Measurements from ENCODE around the gene APRT.

The APRT gene

DNA sequence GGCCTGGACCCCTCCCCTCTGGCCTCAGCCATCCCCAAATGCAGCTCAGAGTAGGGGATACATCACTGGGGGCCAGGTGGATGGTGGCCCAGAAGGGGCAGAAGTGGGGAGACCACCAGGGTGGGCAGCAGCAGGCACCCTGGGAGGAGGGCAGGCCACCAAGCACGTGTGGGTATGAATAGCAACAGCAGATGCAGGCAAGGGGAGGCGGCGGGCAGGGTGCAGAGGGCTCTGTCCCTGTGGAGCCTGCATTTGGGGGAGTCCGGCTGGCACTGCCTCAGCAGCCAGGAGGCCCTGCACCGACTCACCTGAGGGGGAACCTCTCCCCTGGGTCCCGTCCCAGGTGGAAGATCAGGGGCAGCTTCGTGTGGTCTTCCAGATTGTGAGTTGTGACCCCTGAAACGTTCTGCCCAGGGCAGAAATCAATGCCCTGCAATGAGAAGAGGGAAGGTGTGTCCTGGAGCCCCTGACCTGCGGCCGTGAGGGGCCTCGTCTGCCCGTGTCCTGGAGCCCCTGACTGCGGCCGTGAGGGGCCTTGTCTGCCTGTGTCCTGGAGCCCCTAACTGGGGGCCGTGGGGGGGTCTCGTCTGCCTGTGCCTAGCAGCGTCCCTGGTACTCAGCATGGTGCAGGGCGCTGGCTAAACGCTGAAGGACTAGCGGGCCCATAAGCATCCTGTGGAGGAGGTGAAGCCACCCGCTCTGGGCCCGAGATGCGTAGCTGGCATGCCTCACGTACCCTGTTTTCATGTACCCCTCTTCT is 10.7 kb upstream of the APRT start:
- no peak for DNase-seq (ENCODE audit: low read depth in 2 of 2)

DNA sequence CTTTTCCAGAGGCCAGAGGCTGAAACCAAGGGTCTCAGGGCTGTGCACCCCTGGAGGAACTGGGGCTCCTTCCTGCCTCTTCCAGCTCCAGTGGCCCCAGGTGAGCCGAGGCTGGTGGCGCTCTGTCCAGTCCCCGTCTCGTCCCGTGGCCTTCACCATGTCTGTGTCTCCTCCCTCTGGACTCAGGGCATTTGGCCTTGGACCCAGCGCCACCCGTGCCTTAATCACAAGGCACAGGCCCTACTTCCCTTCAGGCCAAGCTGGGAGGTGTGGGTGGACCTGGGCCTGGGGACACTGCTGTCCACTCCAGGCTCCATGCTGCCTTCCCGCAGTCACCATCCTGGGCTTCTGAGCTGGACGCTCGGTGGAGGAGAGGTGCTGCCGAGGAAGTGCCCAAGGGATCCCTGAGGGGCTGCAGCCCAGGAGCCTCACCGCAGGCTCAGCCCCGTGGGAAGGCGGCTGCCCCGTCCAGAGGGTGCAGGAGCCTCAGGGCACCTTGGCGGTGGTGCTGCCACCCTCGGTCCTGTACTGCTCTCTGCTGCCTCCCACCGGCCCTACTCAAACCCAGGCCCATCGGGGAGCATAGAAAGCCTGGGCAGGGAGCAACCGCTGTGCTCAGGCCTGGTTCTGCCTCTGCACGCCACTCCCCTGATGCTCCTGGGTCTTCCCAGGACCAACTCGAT is 9.6 kb upstream of the APRT start:
- no peak for DNase-seq (ENCODE audit: low read depth in 2 of 2)

DNA sequence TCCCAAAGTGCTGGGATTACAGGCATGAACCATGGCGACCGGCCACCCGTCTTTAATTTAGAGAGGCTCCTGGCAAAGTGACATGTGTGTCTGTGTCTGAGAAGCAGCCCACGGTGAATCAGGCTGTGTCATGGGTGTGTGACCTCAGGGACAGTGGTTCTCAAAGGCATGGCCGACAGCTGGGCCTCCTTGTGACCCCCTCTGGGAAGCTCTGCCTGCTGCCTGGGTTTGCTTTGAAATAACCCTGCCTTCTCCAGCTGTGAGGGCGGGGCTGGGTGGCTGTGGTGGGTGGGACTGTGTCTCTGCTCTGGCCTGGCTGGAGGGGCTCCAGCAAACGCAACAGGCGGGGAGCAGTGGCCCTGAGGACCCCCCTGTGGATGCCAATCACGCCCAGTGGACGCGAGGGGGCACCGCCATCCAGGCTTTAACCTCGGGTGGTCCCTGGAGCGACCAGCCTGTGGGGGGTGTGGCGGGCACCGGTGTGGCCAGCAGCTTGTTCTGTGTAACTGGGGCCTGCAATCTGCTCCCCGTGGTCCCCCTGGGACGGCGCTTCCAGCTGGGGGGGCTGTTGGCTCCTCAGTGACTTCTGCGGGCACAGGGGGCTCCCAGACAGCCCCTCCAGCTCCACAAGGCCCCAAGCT is 8.8 kb upstream of the APRT start:
- DNase-seq (ENCODE audit: low read depth in 2 of 2), result no peak

DNA sequence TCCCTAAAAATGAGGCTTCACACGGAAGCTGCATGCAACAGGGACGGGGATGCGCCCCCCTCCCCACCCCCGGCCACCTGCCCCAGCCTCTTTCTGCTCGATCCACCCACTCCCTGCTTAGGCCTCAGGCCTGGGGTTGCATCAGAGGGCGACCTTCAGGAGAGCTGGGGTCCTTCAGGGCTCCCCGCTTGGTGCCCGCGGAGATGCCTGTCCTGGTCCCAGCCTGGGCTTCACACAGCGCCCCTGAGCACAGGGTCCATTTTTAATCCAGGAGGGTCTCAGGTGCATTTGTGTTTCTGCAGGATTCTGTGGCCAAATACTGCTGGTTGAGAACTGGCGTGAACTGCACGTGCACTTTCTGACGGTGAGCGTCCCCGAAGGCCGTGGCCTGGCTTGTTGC is 7.4 kb upstream of the APRT start:
- no peak for DNase-seq (ENCODE audit: low read depth in 2 of 2)

DNA sequence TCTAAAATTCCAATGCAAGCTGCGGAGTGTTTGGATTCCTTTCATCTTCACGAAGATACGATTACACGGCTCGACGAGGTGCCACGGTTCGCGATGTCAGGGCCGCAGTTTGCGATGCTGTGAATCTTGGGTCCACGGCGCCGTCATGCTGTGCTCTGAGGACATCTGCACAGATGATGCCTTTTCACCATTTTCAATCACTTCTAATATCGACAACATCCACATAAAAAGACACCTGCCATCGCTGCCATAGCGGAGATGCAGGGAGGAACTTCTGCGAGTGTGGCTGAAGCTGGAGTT is 6.8 kb upstream of the APRT start:
- no peak for DNase-seq (ENCODE audit: low read depth in 2 of 2)

DNA sequence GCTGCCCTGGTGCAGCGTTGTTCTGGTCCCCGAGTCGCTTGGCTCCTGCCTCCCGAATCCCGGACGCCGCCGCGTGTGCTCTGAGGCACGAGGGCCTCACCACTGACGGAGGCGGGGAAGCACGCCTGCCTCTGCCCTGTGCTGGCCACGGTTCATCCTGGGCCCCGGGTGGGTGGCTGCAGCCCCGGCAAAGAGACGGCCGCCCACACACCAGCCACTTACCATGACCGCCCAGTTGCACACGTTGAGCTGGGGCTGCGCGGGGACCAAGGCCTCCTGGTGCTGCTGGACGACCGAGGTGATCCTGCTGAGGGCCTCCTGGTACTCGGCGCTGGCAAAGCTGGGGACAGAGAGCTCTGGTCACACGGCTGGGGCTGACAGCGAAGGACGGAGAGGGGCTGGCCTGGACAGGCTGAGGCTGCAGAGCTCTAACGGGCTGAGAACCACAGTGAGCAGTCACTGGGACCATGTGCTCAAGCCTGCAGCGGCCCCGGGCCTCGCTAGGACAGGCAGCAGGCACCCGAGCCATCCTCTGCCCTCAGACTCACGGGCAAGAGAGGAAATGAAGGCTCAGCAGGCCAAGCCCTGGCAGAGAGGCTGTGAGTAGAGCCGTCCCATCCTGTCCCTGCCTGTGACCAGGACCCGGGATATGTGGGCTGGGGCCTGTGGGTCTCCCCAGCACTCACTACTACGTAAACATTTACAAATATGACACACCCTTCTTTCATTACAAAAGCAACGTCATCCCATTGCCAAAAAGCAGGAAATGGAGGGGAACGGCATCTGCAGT is 6.3 kb upstream of the APRT start:
- DNase-seq (ENCODE audit: low read depth in 2 of 2), result no peak

DNA sequence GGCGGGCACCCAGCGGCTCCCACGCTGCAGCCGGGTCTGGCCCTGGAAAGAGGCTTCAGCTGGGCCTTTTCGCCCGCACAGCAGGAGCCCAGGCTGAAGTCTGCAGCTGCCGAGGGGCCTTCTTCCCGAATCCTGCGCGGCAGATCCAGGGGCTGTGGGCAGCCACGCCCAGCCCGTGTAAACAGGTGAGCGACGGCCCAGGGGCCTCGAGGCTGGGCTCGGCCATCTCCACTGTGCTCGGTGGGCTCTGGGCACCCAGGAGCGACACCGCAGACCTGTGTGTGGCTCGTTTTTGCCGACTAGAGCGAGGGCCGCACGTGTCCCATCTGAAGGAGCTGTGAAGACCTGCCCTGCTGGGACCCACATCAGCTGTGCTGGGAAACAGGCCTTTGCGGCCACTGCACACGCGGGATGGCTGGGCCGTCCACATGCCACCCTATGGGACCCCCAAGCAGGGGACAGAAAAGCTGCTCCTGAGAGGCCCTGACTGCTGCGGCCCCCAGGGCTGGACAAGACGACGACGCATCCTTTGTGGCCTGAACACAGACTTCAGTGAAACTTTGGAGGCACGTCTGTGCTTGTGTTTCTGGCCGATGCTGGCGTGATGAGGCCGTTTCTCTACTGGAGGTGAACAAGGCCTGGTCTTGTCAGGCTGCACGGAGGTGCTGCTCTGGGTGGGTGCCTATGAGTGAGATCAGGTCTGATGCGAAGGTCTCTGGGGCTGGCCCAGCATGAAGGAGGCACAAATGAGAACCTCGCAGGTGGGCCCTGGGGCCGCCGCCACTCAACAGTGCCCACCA is 5.2 kb upstream of the APRT start:
- no peak for DNase-seq (ENCODE audit: low read depth in 2 of 2)

DNA sequence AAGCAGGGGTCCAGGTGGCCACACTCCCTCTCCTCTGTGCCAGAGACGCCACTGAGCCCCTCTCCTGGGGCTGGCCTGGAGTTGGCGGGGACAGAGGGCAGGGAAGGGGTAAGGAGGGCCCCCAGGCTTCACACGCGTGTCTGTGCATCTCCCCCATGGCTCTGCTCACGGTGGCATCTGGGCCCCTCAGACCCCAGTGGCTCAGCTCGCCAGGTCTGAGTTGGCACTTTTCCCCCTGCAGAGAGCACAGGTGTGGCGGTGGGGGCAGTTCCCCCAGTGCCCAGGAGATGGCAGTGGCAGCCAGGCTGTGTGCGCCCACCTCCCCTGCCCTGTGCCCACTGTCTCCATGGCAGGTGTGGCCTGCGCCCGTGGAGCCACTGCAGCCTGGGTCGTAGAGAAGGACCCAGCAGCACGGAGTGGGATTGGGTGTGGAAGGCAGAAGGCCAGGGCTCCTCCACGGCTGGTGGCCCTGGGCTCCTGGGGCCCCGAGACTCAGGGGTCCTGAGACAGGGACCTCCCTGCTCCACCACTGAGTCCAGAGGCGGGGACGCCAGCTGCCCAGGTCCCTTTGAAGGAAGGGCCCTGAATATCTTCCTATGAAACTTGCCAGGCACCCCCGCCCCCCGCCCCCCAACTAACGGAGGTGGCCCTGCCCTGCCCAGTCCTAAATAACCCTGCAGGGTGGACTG is 4.3 kb upstream of the APRT start:
- peak; percentile 54 to 56 for DNase-seq (ENCODE audit: low read depth in 2 of 2)

DNA sequence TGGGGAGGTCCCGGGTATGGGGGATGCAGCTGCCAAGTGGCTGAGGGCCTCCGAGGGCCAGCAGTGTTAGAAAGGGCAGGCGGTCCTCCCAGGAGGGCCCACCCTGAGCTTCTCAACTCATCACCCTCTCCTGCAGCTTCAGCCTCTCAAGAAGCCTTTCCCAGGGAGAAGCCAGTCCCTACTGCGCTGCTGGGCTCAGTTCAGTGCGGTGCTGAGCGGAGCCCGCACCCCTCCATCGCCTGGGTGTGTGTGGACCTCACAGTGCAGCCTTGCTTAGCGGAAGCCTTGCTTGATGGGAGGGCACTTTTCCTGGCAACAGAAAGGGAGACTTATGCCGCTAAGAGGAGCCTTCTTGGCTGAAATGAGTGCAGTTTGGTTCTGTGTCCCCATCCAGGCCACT is 3.5 kb upstream of the APRT start:
- no peak for DNase-seq (ENCODE audit: low read depth in 2 of 2)

DNA sequence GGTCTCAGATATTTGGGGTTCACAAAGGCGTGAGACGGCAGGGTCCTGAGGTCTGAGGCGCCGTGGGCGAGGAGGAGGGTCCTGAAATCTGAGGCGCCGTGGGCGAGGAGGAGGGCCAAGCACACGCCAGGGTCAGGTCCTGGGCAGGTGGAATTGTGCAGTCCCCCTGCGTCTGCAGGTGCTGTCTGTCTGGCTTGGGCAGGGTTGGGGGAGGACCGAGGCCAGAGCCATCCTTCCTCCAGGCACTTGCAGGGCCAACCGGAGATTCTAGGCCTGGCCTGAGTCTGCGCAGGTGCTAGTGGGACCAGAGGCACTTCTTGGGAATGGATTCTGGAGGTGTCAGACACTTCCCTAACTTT is 2.4 kb upstream of the APRT start:
- DNase-seq (ENCODE audit: low read depth in 2 of 2), result no peak

DNA sequence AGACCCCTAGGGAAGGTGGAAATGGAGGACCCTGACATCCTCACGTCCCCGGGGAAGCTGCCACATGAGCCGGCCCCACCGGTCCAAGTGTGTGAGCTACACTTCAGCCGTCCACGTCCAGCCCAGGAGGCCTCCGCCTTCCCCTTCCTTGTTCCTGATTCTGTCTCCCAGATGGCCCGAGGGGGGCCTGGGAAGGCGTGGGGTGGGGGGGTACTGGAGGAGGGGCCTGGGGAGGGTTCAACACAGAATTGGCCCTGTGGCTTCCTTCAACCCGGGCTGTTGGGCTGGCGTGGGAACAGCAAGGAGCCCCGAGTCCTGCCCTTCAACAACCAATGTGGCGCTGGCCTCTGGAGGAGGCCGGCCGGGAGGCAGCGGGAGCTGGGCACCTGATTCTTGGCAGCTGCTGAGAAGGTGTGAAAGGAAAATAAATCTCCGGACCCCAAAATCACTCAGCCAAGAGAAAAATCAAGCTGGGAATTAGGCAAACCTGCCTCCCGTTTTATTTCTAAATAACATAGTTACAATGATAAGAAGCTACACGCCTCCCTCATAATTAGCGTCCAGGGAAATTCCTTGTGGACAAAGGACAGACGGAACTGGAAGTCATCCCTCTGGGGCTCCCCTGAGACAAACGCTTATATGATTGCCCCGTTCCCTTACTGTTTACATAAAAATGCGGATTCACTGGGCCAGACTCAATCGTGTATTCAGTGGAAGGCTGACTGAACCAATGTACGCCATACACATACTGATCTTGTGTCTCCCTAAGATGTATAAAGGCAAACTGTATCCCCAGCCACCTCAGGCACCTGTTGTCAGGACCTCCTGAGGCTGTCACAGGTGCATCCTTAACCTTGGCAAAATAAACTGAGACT is 1.8 kb upstream of the APRT start:
- no peak for DNase-seq (ENCODE audit: low read depth in 2 of 2)

DNA sequence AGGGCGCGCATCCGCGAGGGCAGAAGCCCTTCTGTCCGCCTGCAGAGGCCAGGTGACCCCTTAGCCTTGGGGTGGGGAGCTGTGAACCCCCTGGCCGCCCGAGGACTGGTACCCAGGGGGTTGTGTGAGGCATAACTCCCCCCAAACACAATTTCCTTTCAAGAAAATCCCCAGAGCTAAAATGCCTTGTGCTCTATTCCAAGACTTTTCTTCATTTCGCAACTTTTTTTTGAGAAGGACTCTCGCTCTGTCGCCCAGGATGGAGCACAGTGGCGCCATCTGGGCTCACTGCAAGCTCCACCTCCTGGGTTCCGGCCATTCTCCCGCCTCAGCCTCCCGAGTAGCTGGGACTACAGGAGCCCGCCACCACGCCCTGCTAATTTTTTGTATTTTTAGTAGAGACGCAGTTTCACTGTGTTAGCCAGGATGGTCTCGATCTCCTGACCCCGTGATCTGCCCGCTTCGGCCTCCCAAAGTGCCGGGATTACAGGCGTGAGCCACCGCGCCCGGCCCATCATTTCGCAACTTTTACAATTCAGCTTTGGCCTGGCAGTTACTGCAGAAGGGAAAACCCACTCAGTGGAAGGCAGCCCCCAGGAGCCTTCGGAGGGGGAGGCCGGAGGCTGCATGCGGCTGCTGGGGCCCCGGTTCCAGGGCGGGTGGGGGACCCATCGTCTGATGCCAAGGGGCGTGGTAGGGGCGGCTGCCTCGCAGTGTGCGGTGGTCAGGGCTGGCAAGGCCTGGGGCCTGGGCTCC is 963 bp upstream of the APRT start:
- no peak for DNase-seq (ENCODE audit: low read depth in 2 of 2)

DNA sequence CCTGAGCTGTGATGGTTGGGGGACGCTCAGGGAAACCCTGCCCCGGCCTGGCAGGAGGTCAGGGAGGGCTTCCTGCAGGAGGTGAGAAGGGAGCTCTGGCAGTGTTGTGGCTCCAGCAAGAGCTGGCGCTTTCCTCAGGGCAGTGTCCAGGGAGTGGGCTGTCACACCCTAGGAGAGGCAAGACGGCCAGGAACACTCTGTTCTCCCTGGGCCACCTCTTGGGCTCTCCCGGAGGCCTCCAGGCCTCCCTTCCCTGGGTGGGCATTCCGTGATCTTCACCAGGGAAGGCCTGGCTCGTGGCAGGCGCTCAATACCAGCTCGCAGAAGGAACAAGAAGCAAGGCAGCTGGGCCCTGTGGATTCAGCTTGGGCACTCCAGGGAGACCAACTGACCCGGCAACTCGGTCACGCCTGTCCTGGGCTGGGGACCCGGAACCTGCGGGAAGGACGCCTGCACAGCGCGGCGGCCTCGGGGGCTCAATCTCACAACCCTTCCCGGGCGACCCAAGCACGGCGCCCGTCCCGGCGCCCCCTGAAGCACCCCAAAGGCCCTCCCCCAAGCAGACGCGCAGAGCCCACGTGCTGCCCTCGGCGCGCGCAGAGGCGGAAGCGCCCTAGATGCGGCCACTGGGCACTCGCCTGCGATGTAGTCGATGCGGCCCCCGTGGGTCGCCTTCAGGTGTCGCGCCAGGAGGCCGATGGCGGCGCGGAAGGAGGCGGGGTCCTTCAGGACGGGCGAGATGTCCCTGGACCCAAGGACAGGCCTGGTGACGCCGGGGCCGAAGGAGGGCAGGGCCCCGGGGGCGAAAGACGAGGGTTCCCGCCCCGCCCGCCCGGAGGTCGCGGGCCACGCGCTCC is 588 bp downstream of the APRT start:
- peak; percentile 44 to 64 for DNase-seq (ENCODE audit: low read depth in 2 of 2)

DNA sequence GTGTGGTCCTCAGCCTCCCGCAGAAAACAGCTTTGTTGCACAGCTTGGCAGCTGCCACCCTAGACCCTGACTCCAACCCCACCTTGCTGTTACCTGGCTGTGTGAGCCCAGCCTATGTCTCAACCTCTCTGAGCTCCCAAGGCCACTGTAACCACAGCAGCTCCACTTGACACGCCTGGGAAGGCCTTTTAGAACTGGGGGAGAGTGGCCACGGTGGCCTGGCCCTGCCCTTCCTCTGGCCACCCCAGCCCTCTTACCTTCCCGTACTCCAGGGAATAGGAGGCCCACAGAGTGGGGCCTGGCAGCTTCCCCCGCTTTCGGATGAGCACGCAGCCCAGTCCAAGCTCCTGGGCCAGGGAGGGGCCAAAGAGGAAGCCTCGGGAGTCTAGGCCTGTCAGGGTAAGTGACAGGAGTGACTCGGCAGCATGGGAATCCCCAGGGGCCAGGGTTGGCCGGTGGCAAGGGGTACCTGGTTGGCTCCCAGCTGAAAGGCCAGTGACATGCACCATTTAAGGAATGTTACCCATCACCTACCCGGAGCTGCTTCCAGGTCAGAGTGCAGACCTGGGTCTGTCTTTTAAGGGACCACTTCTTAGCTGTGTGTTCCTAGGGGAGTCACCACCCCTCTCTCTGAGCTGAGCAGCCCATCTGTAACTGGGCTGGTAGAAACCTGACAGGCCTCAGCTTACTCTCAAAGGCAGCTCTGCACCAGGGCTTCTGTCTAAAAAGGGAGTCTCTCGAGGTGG is 1.4 kb downstream of the APRT start:
- DNase-seq (ENCODE audit: low read depth in 2 of 2), result no peak

DNA sequence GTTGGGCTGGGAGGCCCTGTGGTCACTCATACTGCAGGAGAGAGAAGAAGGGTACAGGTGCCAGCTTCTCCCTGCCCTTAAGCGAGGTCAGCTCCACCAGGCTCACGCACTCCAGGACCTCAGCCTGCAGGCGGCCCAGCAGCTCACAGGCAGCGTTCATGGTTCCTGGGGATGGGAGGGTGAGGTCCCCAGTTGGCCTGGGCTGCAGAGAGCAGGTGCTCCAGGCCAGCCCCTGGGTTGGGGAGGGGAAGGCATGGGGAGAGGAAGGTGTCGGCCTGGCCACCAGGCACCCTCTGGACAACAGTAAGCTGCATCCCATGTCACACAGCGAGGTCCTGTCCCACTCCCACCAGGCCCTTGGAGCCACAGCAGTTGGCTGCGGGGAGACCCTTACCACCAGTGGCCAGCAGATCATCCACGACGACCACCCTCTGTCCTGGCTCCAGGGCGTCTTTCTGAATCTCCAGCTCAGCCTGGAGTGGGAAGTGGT is 2.0 kb downstream of the APRT start:
- DNase-seq (ENCODE audit: low read depth in 2 of 2), result no peak

DNA sequence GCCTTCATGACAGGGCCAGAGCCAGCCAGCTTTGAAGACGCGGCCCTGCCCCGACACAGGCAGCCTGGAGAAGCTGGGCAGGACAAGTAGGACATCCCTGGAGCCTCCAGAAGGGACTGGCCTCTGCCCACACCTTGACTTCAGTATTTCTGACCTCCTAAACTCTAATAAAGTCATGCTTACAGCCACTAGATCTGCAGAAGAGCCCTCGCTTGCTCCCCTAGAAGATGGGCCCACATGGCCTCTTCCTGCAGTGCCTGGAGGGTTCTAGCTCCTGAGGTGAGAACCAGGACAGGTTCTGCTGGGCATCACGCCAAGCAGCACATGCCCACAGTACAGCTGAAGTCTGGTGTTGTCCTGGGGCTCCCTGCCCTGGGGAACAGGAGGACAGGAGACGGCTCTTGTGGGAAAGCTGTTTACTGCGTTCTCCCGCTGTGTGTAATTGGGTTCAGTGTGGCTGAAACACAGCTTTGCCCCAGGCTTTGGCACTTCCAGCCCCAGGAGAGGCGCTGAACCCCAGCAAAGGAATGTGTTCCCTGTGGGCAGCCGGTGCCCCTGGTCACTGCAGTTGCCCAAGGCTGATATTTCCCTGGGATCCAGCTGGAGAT is 2.6 kb downstream of the APRT start:
- no peak for DNase-seq (ENCODE audit: low read depth in 2 of 2)
